PC-3 (cell line): ENCODE results near the gene UCK1. TPM values are rescaled to one million over a fixed set of nuclear protein-coding genes. Genes with fewer than 3 reads are reported as not detected.

Source experiments
- ATAC-seq: fragments of 200-7000 bp; cut with Tn5 transposase; 2 replicates; pipeline ENCODE4 v1.9.1; 2020; ENCODE audit warnings: mild to moderate bottlenecking, moderate library complexity
- BruUV-seq: library from RNA; stranded (reverse); fragments of 400-500 nt; replicated peaks from 2 replicates; lab custom pipeline; 2021; lab: Mats Ljungman, UMichigan
- CTCF ChIA-PET: fragments of 300-600 bp; sonication (Branson Sonifier 250); formaldehyde crosslinking; loops from one replicate; lab custom pipeline; 2022; ENCODE audit warnings: antibody characterized with exemption; lab: Charles Lee
- POLR2A ChIA-PET: fragments of 300-600 bp; sonication (Branson Sonifier 250); formaldehyde crosslinking; loops from one replicate; lab custom pipeline; 2022; ENCODE audit warnings: antibody characterized with exemption; ENCODE audit not compliant: unreplicated experiment; lab: Charles Lee
- DNase-seq: peaks from one replicate; pipeline ENCODE4 v3.0.0-alpha.2; 2015
- H2AFZ ChIP-seq: fragments of 300-600 bp; sonication (generic); 2 replicates; pipeline ENCODE4 v1.6.0; 2016; ENCODE audit warnings: antibody characterized with exemption, low read length
- H3F3A ChIP-seq: fragments of 300-600 bp; sonication (generic); one replicate; pipeline ENCODE4 v1.6.0; 2017; ENCODE audit warnings: antibody characterized with exemption, low read length, control low read depth, mild to moderate bottlenecking; ENCODE audit not compliant: unreplicated experiment
- H3K27ac ChIP-seq: fragments of 300-600 bp; sonication (generic); 2 replicates; pipeline ENCODE4 v1.5.1; 2016; ENCODE audit warnings: mild to moderate bottlenecking, low read length
- H3K27me3 ChIP-seq: fragments of 300-600 bp; sonication (generic); 2 replicates; pipeline ENCODE4 v1.6.1; 2016; ENCODE audit warnings: low read length, mixed read lengths
- H3K36me3 ChIP-seq: fragments of 300-600 bp; sonication (generic); 2 replicates; pipeline ENCODE4 v1.6.1; 2016; ENCODE audit warnings: low read depth, mixed run types, low read length, mixed read lengths
- H3K4me1 ChIP-seq: fragments of 300-600 bp; sonication (generic); 2 replicates; pipeline ENCODE4 v1.5.1; 2016; ENCODE audit warnings: low read length; ENCODE audit not compliant: insufficient read depth
- H3K4me2 ChIP-seq: fragments of 300-600 bp; sonication (generic); 2 replicates; pipeline ENCODE4 v1.6.0; 2016; ENCODE audit warnings: low read length
- H3K4me3 ChIP-seq: fragments of 300-600 bp; sonication (generic); 2 replicates; pipeline ENCODE4 v1.5.1; 2016; ENCODE audit warnings: mild to moderate bottlenecking, low read length, mixed read lengths
- H3K79me2 ChIP-seq: fragments of 300-600 bp; sonication (generic); 2 replicates; pipeline ENCODE4 v1.6.1; 2017; ENCODE audit warnings: low read length, mixed read lengths
- H3K9ac ChIP-seq: fragments of 300-600 bp; sonication (generic); 2 replicates; pipeline ENCODE4 v1.6.0; 2016; ENCODE audit warnings: mild to moderate bottlenecking, low read length
- H3K9me2 ChIP-seq: fragments of 300-600 bp; sonication (generic); replicated peaks from 2 replicates; pipeline ENCODE4 v1.6.1; 2016; ENCODE audit warnings: mixed run types, low read length, mixed read lengths
- H3K9me3 ChIP-seq: fragments of 300-600 bp; sonication (generic); 2 replicates; pipeline ENCODE4 v1.6.1; 2016; ENCODE audit warnings: low read length, mixed read lengths
- H4K20me1 ChIP-seq: fragments of 300-600 bp; sonication (generic); 2 replicates; pipeline ENCODE4 v1.6.1; 2016; ENCODE audit warnings: low read length, mixed read lengths
- CTCF ChIP-seq: fragments of 300-600 bp; sonication (generic); conservative IDR thresholded peaks from 2 replicates; pipeline ENCODE4 v1.5.1; 2017; ENCODE audit warnings: antibody characterized with exemption, low read depth, mild to moderate bottlenecking, low read length
- EZH2 ChIP-seq: fragments of 300-600 bp; sonication (generic); IDR thresholded peaks from one replicate; pipeline ENCODE4 v1.6.1; 2017; ENCODE audit warnings: antibody characterized with exemption, mild to moderate bottlenecking, low read length; ENCODE audit not compliant: unreplicated experiment
- EZH2phosphoT487 ChIP-seq: fragments of 300-600 bp; sonication (generic); IDR thresholded peaks from 2 replicates; pipeline ENCODE4 v1.6.1; 2018; ENCODE audit warnings: mild to moderate bottlenecking, antibody characterized with exemption, low read length, borderline replicate concordance
- intact Hi-C: fragments of 100-400 bp; cut with micrococcal nuclease; formaldehyde crosslinking; loops from 2 replicates; pipeline ENCODE4 v1.9.0; 2023
- total RNA-seq: library from RNA; depleted of rRNA; stranded (reverse); fragments of >200 nt; gene quantifications from 2 replicates; pipeline ENCODE4 v1.2.3, GENCODE V29; 2014

Gene UCK1
- total RNA-seq, 1 experiment from 2014 or later = 28.2 TPM

- H3K27me3 ChIP-seq = no peaks in the 10 kb centered on the region
- no peaks in the 10 kb centered on the region for H3K9me2 ChIP-seq
- ChIA-PET CTCF (no interaction called here), POLR2A (no interaction called here)
- no peak for TF ChIP-seq EZH2phosphoT487
- TF ChIP-seq CTCF = no peak
- TF ChIP-seq EZH2 = no peak
- H3F3A ChIP-seq = no peaks in the 10 kb centered on the region
- no peak overlapping the region for H2AFZ ChIP-seq
- no peak overlapping the region for H3K27ac ChIP-seq
- no peak overlapping the region for H3K4me2 ChIP-seq
- no peaks in the 10 kb centered on the region for H4K20me1 ChIP-seq
- intact Hi-C loops = no loop called here
- H3K4me1 ChIP-seq = no peaks in the 10 kb centered on the region
- no peak for ATAC-seq
- BruUV-seq = no TSS peak
- no peak overlapping the region for H3K9ac ChIP-seq
- peaks cover 20% of the 10 kb centered on the region; the same call in 1 of the 2 replicates for H3K36me3 ChIP-seq
- H3K9me3 ChIP-seq = no peaks in the 10 kb centered on the region
- H3K4me3 ChIP-seq = no peak overlapping the region
- DNase-seq = no peak
- no peaks in the 10 kb centered on the region for H3K79me2 ChIP-seq
These were observed 43.4 kb downstream of the UCK1 start for GRCh38 chr9:131487621-131488031.

- DNase-seq (no peak), ATAC-seq (no peak)
- no peak overlapping the region for H3K27ac ChIP-seq
- intact Hi-C loops = no loop called here
- H3K27me3 ChIP-seq = no peaks in the 10 kb centered on the region
- H3K36me3 ChIP-seq = peaks cover 22% of the 10 kb centered on the region; the same call in 1 of the 2 replicates
- ChIA-PET CTCF (no interaction called here), POLR2A (no interaction called here)
- no peaks in the 10 kb centered on the region for H3K9me3 ChIP-seq
- H3F3A ChIP-seq = no peaks in the 10 kb centered on the region
- no peak overlapping the region for H3K9ac ChIP-seq
- no peaks in the 10 kb centered on the region for H4K20me1 ChIP-seq
- no peak overlapping the region for H3K4me3 ChIP-seq
- no peak overlapping the region for H3K4me2 ChIP-seq
- TF ChIP-seq EZH2 (no peak), EZH2phosphoT487 (no peak), CTCF (no peak)
- H3K9me2 ChIP-seq = no peaks in the 10 kb centered on the region
- BruUV-seq = no TSS peak
- no peaks in the 10 kb centered on the region for H3K4me1 ChIP-seq
- H2AFZ ChIP-seq = no peak overlapping the region
- no peaks in the 10 kb centered on the region for H3K79me2 ChIP-seq
These were observed 44.1 kb downstream of the UCK1 start for GRCh38 chr9:131487001-131487400.

GRCh38 chr9:131485728-131486422, 45.2 kb downstream of the UCK1 start:
- CTCF ChIA-PET = no interaction called here
- intact Hi-C loops = no loop called here
- Histone ChIP-seq H3K4me1 (no peaks in the 10 kb centered on the region), H3K4me3 (no peak overlapping the region), H3K9me3 (no peaks in the 10 kb centered on the region), H3F3A (no peaks in the 10 kb centered on the region), H2AFZ (no peak overlapping the region), H3K27ac (no peak overlapping the region), H4K20me1 (no peaks in the 10 kb centered on the region), H3K9ac (no peak overlapping the region), H3K79me2 (no peaks in the 10 kb centered on the region), H3K9me2 (no peaks in the 10 kb centered on the region), H3K36me3 (peaks cover 24% of the 10 kb centered on the region; the same call in 1 of the 2 replicates), H3K27me3 (no peaks in the 10 kb centered on the region), H3K4me2 (no peak overlapping the region)
- DNase-seq (no peak), ATAC-seq (no peak)
- no TSS peak for BruUV-seq
- POLR2A ChIA-PET = no interaction called here
- TF ChIP-seq EZH2 (no peak), CTCF (no peak), EZH2phosphoT487 (no peak)
